BE2C (cell line): ENCODE measurements around the gene NFE2L3.

Experiments
- DNase-seq: peaks from one replicate; pipeline ENCODE4 v3.0.0-alpha.2; 2020
- H3K27me3 ChIP-seq: fragments of 250-450 bp; sonication (Bioruptor Pico); 2 replicates; pipeline ENCODE4 v1.5.1; 2020; ENCODE audit warnings: mild to moderate bottlenecking
- H3K36me3 ChIP-seq: fragments of 250-450 bp; sonication (Bioruptor Pico); 2 replicates; pipeline ENCODE4 v1.5.1; 2020; ENCODE audit warnings: mild to moderate bottlenecking
- H3K4me1 ChIP-seq: fragments of 250-450 bp; sonication (Bioruptor Pico); 2 replicates; pipeline ENCODE4 v1.5.1; 2020
- H3K4me3 ChIP-seq: 2 replicates; pipeline ENCODE4 v1.5.1; 2011; ENCODE audit warnings: low read depth, low read length
- H3K9me3 ChIP-seq: fragments of 250-450 bp; sonication (Bioruptor Pico); 2 replicates; pipeline ENCODE4 v1.5.1; 2020
- TF ChIP-seq, protein P1 (sequence below): IDR thresholded peaks from 2 replicates; pipeline ENCODE4 v1.5.1; 2012; ENCODE audit warnings: mild to moderate bottlenecking, low read depth, low read length

NFE2L3 gene

DNA sequence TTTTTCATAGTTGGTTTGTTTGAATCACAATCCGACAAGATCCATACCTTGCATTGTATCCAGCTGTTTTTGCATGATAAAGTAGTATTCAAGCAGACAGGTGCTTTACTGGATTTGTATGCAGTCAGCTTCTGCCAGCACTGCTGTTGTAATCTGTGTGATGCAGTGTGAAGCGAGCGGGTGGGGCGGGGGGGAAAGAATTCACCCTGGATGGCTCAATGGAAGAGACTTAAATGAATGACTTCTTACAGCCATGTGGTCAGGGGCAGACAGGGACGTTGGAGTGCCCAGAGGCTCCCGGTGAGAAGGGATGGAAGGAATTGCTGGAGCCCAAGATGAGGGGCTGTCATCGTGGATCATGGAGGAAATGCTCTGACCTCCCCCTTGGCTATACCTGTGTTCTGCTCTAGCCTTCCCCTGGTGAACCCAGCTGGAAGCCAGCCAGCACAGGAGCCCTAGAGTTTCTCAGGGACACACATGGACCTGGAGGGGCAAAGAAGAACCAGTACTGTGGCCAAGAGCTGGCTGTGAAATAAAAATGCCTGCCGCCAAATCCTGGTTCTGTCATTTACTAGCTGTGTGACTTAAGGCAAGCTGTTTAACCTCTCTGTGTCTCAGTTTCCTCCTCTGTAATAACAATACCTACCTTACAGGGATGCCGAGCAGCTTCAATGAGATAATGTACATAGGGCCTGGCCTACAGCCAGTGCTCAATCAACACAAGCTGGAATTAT is 14.1 kb downstream of the NFE2L3 start:
- DNase-seq, result no peak
- H3K9me3 ChIP-seq, result no peaks in the 10 kb centered on the region
- no peaks in the 10 kb centered on the region for H3K36me3 ChIP-seq
- no peaks in the 10 kb centered on the region for H3K4me1 ChIP-seq
- no peak overlapping the region for H3K4me3 ChIP-seq
- TF ChIP-seq, protein P1, sequence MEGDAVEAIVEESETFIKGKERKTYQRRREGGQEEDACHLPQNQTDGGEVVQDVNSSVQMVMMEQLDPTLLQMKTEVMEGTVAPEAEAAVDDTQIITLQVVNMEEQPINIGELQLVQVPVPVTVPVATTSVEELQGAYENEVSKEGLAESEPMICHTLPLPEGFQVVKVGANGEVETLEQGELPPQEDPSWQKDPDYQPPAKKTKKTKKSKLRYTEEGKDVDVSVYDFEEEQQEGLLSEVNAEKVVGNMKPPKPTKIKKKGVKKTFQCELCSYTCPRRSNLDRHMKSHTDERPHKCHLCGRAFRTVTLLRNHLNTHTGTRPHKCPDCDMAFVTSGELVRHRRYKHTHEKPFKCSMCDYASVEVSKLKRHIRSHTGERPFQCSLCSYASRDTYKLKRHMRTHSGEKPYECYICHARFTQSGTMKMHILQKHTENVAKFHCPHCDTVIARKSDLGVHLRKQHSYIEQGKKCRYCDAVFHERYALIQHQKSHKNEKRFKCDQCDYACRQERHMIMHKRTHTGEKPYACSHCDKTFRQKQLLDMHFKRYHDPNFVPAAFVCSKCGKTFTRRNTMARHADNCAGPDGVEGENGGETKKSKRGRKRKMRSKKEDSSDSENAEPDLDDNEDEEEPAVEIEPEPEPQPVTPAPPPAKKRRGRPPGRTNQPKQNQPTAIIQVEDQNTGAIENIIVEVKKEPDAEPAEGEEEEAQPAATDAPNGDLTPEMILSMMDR, result no peak
- no peaks in the 10 kb centered on the region for H3K27me3 ChIP-seq

DNA sequence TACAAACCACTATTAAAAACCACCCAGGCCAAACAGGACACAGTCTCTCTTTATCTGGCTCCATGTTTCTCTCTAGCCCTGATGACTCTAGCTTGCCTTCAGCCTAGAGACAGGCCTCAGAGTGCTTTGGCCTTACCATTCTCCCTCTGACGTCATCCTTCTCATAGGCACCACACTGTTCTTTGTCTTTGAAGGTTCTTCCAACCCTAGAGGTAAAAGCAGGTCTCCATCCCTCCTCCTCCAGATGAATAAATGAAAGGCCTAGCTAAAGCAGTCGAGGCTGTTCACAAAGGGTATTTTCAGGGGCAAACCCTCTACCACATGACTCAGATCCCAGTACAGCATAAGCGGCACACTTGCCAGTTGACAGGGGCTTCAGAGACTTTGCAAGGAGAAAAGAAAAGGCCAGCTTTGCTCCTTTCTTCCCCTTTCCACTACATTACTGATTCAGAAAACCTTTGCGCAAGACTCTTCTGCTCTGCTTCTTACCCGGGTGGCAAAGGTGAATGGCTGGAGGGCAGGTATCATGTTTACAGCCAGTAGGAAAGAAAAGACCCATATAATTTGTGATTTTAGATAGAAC is 14.8 kb downstream of the NFE2L3 start:
- DNase-seq, result no peak
- TF ChIP-seq, protein P1, result no peak

DNA sequence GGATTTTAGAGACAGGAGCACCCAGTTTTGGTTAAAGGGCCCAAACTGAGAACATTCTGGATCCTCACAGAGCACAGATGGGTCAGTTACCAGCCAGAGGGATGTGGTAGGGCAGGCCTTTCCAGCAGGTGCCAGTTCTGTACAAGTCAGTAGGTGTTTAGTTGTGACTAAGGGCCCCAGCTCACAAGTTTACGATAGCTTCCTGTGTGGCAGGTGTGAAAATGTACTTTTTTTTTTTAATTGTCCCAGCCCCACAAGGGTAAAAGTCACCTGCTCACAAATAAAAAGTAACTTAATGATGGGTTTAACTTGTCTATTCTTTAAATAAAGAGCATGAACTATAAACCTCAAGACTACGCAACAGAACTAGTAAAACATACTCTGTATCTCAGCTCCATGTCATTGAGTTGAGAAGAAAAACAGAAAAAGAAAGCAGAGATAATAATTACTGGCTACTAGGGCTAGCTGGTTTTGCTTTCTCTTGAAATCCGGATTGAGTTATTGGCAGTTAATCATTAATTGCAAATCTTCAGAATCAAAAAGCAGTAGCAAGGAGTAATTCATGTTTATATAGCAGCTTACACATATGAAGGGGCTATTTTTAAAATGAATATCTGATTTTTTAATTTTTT is 15.4 kb downstream of the NFE2L3 start:
- no peaks in the 10 kb centered on the region for H3K27me3 ChIP-seq
- no peaks in the 10 kb centered on the region for H3K9me3 ChIP-seq
- H3K4me1 ChIP-seq, result no peaks in the 10 kb centered on the region
- H3K4me3 ChIP-seq, result no peak overlapping the region
- TF ChIP-seq, protein P1, result no peak
- H3K36me3 ChIP-seq, result no peaks in the 10 kb centered on the region
- no peak for DNase-seq

More for the DNA sequence above, 14.8 kb downstream of the NFE2L3 start:
- Histone ChIP-seq H3K36me3 (no peaks in the 10 kb centered on the region), H3K4me1 (no peaks in the 10 kb centered on the region), H3K9me3 (no peaks in the 10 kb centered on the region), H3K27me3 (no peaks in the 10 kb centered on the region), H3K4me3 (no peak overlapping the region)

DNA sequence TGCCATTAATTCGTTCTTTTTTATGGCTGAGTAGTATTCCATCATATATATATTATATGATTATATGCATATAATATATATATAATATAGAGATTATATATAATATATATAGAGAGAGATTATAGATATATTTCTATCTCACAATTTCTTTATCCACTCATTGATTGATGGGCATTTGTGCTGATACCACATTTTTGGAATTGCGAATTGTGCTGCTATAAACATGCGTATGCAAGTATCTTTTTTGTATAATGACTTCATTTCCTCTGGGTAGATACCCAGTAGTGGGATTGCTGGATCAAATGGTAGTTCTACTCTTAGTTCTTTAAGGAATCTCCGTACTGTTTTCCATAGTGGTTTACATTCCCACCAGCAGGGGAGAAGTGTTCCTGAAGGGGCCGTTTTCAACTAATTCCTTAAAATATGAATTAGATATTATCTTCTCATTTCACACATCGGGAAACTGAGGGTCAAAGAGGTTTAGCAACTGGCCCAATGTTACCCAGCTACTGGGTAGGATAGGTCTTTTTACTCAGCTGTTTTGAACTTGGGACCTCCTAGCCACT is 16.5 kb downstream of the NFE2L3 start:
- H3K4me3 ChIP-seq, result no peak overlapping the region
- TF ChIP-seq, protein P1, result no peak
- H3K9me3 ChIP-seq, result no peaks in the 10 kb centered on the region
- no peaks in the 10 kb centered on the region for H3K36me3 ChIP-seq
- H3K27me3 ChIP-seq, result no peaks in the 10 kb centered on the region
- DNase-seq, result no peak
- no peaks in the 10 kb centered on the region for H3K4me1 ChIP-seq

DNA sequence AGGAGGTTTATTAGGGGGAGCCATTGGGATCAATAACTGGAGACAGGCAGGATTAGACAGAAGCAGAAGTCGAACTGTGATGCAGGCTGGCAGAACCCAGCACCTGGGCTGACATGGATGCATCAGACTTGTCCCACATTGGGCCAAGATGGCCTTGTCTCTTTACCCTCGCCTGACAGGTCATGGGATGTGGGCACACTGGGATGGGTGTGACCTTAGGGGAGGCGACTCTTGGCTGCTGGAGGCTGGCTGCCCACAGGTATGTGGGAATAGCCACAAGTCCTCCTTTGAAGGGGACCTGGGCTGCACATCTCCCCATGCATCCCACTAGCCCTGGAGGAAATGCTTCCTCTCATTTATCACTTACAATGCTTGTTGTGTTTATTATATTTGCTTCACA is 17.3 kb downstream of the NFE2L3 start:
- no peak overlapping the region for H3K4me3 ChIP-seq
- no peaks in the 10 kb centered on the region for H3K9me3 ChIP-seq
- TF ChIP-seq, protein P1, result no peak
- no peaks in the 10 kb centered on the region for H3K4me1 ChIP-seq
- H3K36me3 ChIP-seq, result no peaks in the 10 kb centered on the region
- no peak for DNase-seq
- no peaks in the 10 kb centered on the region for H3K27me3 ChIP-seq
